SK-N-DZ (cell line): ENCODE data around the gene DDX41.
"Not testable (repeated sequence)": the region's sequence is repeated elsewhere in the genome, so short reads cannot be mapped to it uniquely, and the experiment has no call there.

Experiments used
- DNase-seq: peaks from one replicate; pipeline ENCODE4 v3.0.0-alpha.2; 2015; ENCODE audit warnings: low spot score

Gene DDX41

GRCh38 chr5:177537389-177538361, 20.9 kb upstream of the DDX41 start:
- no peak for DNase-seq

GRCh38 chr5:177536386-177536785, 19.6 kb upstream of the DDX41 start:
- no peak for DNase-seq

- no peak for DNase-seq
These were observed 18.4 kb upstream of the DDX41 start for GRCh38 chr5:177535125-177535524.

GRCh38 chr5:177534433-177534832, 17.7 kb upstream of the DDX41 start:
- not testable (repeated sequence) for DNase-seq

GRCh38 chr5:177531209-177531940, 14.6 kb upstream of the DDX41 start:
- no peak for DNase-seq

GRCh38 chr5:177530638-177531037, 13.9 kb upstream of the DDX41 start:
- no peak for DNase-seq

GRCh38 chr5:177529247-177530203, 12.8 kb upstream of the DDX41 start:
- DNase-seq, result no peak

GRCh38 chr5:177528631-177529030, 11.9 kb upstream of the DDX41 start:
- DNase-seq, result no peak

- DNase-seq, result no peak
These were observed 10.8 kb upstream of the DDX41 start for GRCh38 chr5:177527595-177527994.

GRCh38 chr5:177526791-177527190, 10.0 kb upstream of the DDX41 start:
- DNase-seq, result no peak

- no peak for DNase-seq
These were observed 9.4 kb upstream of the DDX41 start for GRCh38 chr5:177526191-177526590.

GRCh38 chr5:177524941-177525655, 8.3 kb upstream of the DDX41 start:
- no peak for DNase-seq

GRCh38 chr5:177524539-177524900, 7.8 kb upstream of the DDX41 start:
- no peak for DNase-seq

GRCh38 chr5:177523711-177524538, 7.2 kb upstream of the DDX41 start:
- DNase-seq, result no peak

- no peak for DNase-seq
These were observed 4.3 kb upstream of the DDX41 start for GRCh38 chr5:177520916-177521513.

- DNase-seq, result no peak
These were observed 3.5 kb upstream of the DDX41 start for GRCh38 chr5:177520271-177520670.

- no peak for DNase-seq
These were observed 2.9 kb upstream of the DDX41 start for GRCh38 chr5:177519463-177520235.

- DNase-seq, result no peak
These were observed 1.2 kb downstream of the DDX41 start for GRCh38 chr5:177515580-177515979.

GRCh38 chr5:177514541-177514940, 2.2 kb downstream of the DDX41 start:
- DNase-seq, result no peak
